Measurements from ENCODE around the gene FGGY.

FGGY gene

DNA sequence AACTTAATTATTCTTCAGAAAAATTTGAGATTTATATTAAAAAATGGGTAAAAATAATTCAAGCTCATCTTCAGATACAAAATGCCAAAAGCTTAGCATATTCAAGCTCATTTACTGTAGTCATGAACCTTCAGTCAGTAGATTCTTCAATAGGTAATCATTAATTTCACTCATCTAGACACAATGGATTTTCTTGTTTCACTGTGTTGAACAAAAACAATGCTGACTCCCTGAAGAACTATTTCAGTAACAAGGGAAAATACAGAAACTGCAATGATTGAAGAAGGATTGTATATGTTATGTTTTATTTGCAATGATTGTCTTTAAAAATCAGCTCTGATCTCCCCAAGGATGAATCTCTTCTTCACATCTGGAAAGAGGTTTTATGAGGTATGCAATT, 508.7 kb downstream of the FGGY start:
- DNase-seq, result no peak

Measured in SHP77 (cell line).